GM12891 (cell line): ENCODE results near the gene EPS8.

ENCODE experiments used
- POLR2A ChIP-seq: IDR thresholded peaks from 2 replicates; pipeline ENCODE4 v1.6.1; 2011; ENCODE audit warnings: low read depth, low read length, control low read depth
- POLR2AphosphoS5 ChIP-seq: IDR thresholded peaks from 2 replicates; pipeline ENCODE4 v1.6.1; 2011; ENCODE audit warnings: low read depth, low read length, control low read depth

DNA sequence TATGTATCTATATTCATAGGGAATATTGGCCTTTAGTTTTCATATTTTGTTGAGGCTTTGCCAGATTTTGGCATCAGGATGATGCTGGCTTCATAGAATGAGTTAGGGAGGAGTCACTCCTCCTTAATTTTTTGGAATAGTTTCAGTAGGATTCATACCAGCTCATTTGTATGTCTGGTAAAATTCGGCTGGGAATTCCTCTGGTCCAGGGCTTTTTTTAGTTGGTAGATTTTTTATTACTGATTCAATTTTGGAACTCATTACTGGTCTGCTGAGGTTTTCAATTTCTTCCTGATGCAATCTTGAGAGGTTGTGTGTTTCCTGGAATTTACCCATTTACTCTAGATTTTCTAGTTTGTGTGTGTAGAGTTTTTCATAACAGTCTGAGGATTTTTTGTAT lies 175.2 kb downstream of the EPS8 start:
- TF ChIP-seq POLR2AphosphoS5 (no peak), POLR2A (no peak)
